Measurements from ENCODE around the gene TRNT1.

GRCh38 chr3:3165650-3166049, 38.9 kb downstream of the TRNT1 start:
- no peak for TF ChIP-seq CTCF (IDR thresholded peaks at IDR 0.05; ENCODE audit: insufficient read depth, low read depth, low read length)
- TF ChIP-seq EZH2 (IDR thresholded peaks at IDR 0.05; ENCODE audit: insufficient read depth, low read length), result no peak

Measured in astrocyte (in vitro differentiated cells and primary cell).